Diencephalon (tissue), 1 donor: Measurements from ENCODE around the gene RPS6KA1. TPM values are rescaled to one million over a fixed set of nuclear protein-coding genes. Genes with fewer than 3 reads are reported as not detected.

ENCODE experiments used
- small RNA-seq: library from RNA; depleted of rRNA; stranded (forward); fragments of <200 nt; gene quantifications from one replicate; pipeline ENCODE3, GENCODE V24; 2014
- total RNA-seq: library from RNA; depleted of rRNA; stranded (reverse); fragments of >200 nt; gene quantifications from one replicate; pipeline ENCODE4 v1.2.3, GENCODE V29; 2014

The RPS6KA1 gene
- 11.3 TPM for total RNA-seq

GRCh38 chr1:26529655-26530409 is at the start of gene RPS6KA1:
TSS of gene RPS6KA1 (plus strand) at chr1:26529761. CDS start at chr1:26529921, 160 bp downstream.

Small RNA genes lying within 50 kb of the gene (small RNA-seq; reads per million reads assigned to genes)
- gene MIR1976 (0.18 reads per million), gene RF00019 (not detected), gene RNU7-29P (not detected)

Other genes starting within 250 kb of the RPS6KA1 start
- gene SH3BGRL3, start 249.7 kb upstream of the RPS6KA1 start, total RNA-seq, result 19.8 TPM
- gene UBXN11, start 223.1 kb upstream of the RPS6KA1 start, total RNA-seq, result 9.9 TPM
- gene CD52, start 211.8 kb upstream of the RPS6KA1 start, total RNA-seq, result not detected
- 1.4 TPM for gene CRYBG2, start 175.6 kb upstream of the RPS6KA1 start, total RNA-seq
- not detected for gene ZNF683, start 157.0 kb upstream of the RPS6KA1 start, total RNA-seq
- not detected for gene LIN28A, start 118.9 kb upstream of the RPS6KA1 start, total RNA-seq
- 31.6 TPM for gene DHDDS, start 97.4 kb upstream of the RPS6KA1 start, total RNA-seq
- gene HMGN2, start 57.3 kb upstream of the RPS6KA1 start, total RNA-seq, result 309 TPM
- gene ARID1A, start 166.3 kb downstream of the RPS6KA1 start, total RNA-seq, result 35.1 TPM